ENCODE measurements around the gene ADAMTS2.

The ADAMTS2 gene

DNA sequence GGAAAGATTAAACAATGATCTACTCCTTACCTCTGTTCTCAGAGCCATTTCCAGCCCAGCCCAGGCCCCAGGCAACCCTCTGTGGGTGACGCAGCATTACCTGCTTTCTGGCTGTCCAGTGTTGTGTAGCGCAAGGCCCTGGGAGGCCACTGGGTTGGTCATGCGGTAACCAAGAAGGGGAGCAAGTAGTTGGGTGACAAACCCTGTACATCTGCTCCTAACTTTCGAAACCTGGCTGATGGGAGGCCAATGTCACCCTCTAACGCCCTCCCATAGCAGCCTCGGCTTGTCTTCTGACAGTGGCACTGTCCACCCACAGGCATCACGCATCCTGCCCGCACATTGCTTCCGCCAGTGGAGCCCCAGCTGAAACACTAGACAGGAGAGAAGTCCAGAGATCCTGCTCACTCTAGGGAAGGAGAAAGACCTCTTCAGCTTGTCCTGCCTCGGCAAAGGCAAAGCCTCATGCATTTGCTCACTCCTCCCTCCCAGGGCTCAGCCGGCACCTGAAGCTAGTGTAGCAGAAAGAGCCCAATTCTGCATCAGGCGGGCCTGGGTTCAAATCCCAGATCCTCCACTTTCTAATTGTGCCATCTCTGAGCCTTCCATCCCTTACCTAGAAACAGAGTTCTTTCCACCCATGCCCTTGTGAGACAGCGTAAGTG lies 94.6 kb downstream of the ADAMTS2 start:
- CTCF ChIA-PET = no interaction called here
- TF ChIP-seq, protein P1, sequence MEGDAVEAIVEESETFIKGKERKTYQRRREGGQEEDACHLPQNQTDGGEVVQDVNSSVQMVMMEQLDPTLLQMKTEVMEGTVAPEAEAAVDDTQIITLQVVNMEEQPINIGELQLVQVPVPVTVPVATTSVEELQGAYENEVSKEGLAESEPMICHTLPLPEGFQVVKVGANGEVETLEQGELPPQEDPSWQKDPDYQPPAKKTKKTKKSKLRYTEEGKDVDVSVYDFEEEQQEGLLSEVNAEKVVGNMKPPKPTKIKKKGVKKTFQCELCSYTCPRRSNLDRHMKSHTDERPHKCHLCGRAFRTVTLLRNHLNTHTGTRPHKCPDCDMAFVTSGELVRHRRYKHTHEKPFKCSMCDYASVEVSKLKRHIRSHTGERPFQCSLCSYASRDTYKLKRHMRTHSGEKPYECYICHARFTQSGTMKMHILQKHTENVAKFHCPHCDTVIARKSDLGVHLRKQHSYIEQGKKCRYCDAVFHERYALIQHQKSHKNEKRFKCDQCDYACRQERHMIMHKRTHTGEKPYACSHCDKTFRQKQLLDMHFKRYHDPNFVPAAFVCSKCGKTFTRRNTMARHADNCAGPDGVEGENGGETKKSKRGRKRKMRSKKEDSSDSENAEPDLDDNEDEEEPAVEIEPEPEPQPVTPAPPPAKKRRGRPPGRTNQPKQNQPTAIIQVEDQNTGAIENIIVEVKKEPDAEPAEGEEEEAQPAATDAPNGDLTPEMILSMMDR (IDR thresholded peaks at IDR 0.05; ENCODE audit: control extremely low read depth, extremely low read depth, low read depth, missing control alignments) = no peak
- POLR2A ChIA-PET = no interaction called here
- DNase-seq (ENCODE audit: extremely low spot score) = no peak

DNA sequence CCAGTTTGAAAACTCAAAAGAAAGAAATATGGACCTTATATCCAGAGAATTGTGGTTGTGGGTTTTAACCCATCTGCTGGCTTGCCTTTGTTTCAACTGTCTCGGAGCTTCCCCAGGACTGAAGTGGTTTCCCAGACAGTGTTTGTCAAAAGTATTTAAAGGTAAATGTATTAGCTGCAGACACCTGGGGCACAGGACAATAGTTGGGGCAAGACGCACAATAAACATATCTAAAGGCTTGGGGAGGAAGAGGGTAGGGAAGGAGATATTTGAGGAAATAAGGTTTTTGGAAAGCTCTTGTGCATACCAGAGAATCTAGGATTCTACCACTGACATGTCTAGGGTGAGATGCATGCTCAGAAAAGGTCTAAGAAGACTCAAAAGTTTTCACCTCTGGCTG lies 99.0 kb downstream of the ADAMTS2 start:
- TF ChIP-seq, protein P1 (IDR thresholded peaks at IDR 0.05; ENCODE audit: control extremely low read depth, extremely low read depth, low read depth, missing control alignments) = no peak
- DNase-seq (ENCODE audit: extremely low spot score) = no peak
- CTCF ChIA-PET = no interaction called here
- POLR2A ChIA-PET = no interaction called here

DNA sequence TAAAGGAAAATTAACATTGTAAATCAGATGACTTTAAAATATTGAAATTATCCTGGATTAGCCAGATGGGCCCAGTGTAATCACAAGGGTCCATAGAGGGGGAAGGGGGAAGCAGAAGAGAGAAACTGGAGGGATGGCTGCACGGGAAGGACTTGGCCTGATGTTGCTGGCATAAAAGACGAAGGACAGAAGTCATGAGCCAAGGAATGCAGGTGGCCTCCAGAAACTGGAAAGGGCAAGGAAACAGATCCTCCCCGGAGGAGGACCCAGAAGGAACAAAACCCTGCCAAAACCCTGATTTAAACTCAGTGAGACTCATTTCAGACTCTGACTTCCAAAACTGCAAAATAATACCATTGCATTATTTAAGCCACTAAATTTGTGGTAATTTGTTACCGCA lies 100.2 kb downstream of the ADAMTS2 start:
- ChIA-PET POLR2A (no interaction called here), CTCF (no interaction called here)
- TF ChIP-seq, protein P1 (IDR thresholded peaks at IDR 0.05; ENCODE audit: control extremely low read depth, extremely low read depth, low read depth, missing control alignments) = no peak
- no peak for DNase-seq (ENCODE audit: extremely low spot score)

DNA sequence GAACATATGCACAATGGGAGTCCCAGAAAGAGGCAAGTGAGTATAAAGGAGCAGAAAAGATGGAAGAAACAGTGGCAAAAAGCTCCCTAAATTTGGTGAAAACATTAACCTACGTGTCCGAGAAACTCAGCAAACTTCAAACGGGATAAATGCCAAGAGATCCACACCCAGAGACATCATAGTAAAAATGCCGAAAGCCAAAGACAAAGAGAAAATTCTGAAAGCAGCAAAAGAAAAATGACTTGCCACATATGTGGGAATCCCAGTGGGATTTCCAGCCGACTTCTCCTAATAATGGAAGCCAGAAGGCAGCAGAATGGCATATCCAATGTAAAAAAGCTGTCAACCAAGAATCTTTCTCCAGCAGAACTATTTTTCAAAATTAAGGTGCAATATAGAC lies 101.2 kb downstream of the ADAMTS2 start:
- ChIA-PET CTCF (no interaction called here), POLR2A (no interaction called here)
- no peak for DNase-seq (ENCODE audit: extremely low spot score)
- TF ChIP-seq, protein P1 (IDR thresholded peaks at IDR 0.05; ENCODE audit: control extremely low read depth, extremely low read depth, low read depth, missing control alignments) = no peak

DNA sequence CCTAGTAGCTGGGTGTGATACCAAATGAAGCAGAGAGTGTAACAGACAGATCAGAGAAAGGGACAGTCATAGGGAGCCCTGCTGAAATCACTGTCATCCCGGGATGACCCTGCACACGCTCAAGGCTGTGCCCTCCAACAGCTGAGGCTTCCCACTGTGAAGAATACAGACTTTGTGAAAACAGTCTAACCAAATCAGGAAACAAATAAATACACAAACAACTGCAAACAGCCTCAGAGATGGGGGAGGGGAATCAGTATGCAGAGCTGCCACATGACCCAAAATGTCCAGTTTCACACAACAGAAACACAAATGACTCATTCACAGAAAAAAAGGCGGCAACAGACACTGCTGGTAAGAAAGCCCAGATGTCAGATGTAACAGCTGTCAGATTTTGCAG lies 101.9 kb downstream of the ADAMTS2 start:
- DNase-seq (ENCODE audit: extremely low spot score) = no peak
- TF ChIP-seq, protein P1 (IDR thresholded peaks at IDR 0.05; ENCODE audit: control extremely low read depth, extremely low read depth, low read depth, missing control alignments) = no peak
- POLR2A ChIA-PET = no interaction called here
- CTCF ChIA-PET = no interaction called here

DNA sequence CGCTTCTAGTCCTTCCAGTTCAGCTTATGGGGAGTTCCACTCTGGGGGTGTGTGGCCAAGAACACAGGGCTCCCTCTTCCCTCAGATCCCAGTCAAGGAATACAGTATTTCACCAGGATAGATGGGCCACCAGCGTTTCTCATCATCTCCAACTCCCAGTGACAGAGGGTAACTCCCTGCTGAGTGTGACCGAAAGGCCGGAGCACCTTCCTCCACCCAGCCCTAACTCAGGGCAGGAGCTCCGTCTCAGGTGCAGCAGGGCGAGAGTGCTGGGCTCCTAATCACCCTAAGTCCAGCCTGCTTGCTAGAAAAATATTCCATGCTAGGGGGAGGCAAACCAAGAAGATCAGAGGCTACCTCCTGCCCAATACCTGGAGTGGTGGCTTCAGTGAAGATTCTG lies 102.6 kb downstream of the ADAMTS2 start:
- CTCF ChIA-PET = no interaction called here
- no peak for DNase-seq (ENCODE audit: extremely low spot score)
- POLR2A ChIA-PET = no interaction called here
- TF ChIP-seq, protein P1 (IDR thresholded peaks at IDR 0.05; ENCODE audit: control extremely low read depth, extremely low read depth, low read depth, missing control alignments) = no peak
